ENCODE measurements around the gene ADAT2.
"Not testable (repeated sequence)": the region's sequence is repeated elsewhere in the genome, so short reads cannot be mapped to it uniquely, and the experiment has no call there.

The ADAT2 gene

DNA sequence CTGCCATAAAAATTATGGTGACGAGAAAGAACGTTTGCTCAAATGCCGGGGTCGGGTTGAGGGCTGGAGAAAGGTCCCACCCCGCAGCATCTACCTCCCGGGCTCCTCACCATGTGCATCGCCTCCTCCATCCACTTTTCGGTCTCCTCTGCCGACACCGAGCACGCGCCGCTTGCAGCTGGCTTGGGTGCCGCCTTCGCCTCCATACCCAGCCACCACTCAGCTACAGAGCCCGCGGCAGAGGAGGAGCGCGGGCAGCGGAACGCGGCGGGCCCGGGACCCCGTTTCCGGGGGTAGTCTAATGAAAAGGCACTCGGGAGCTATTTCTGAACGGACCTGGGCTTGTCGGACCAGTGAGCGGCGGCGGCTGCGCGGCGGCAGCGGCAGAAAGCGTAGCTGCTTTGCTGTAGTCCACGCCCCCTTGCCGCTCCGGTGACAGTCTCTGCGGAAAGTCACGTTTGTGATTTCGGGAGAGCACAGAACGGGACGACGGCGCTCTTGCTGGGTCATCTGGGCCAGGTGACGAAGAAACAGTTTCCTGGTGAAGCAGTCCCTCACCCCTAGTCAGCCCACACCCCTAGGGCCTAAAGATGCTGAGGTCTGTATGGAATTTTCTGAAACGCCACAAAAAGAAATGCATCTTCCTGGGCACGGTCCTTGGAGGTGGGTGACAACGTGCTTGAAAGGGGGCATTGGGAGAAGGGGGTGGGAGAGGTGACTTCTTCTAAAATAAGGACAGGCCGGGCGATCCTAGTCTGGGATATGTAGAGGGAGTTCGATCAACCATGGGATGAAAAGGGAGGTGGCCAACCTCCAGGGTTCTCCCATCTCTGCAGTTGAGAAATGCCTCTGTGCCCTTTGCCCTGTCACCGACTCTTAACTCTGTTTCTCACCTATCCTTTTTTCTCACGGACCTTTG lies at the start of gene ADAT2, which contains the start of gene PEX3:
Gene ADAT2 (minus strand): TSS at position 243 of the 919 bp plus-strand sequence. CDS start 37 bp downstream, at position 206.
Gene PEX3 (plus strand): TSS at position 353 of the 919 bp plus-strand sequence. CDS start 238 bp downstream, at position 591.
- peak; percentile 87 for DNase-seq (ENCODE audit: low spot score)

DNA sequence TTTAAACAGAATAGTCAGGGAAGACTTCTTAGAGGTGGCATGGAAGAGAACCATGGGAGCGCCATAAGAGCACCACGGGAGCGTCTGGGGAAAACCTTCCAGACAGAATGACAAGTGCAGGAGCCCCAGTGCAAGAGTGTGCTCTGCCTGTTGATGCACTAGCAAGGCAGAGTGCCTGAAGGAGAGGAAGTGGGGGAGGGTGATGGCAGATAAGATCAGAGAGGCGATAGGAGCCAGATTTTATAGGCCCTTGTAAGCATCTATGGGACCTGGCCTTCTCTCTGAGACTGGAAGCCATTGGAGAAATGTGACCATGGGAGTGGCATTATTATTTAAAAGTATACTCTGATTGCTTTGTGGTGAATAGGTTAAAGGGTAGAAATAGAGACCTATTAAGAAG lies 47.9 kb upstream of the ADAT2 start:
- DNase-seq (ENCODE audit: low spot score) = no peak

DNA sequence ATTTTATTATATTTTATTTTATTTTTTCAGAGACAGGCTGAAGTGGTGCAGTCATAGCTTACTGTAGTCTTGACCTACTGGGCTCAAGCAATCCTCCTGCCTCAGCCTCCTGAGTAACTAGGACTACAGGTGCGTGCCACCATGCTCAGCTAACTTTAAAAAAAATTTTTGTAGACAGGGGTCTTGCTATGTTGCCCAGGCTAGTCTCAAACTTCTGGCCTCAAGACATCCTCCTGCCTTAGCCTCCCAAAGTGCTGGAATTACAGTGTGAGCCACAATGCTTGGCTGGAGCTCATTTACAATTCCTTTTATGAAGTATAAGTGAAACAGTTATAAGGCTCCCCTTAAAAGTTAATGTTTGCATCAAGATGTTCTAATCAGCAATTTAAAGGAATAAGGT lies 46.5 kb upstream of the ADAT2 start:
- DNase-seq (ENCODE audit: low spot score) = no peak

DNA sequence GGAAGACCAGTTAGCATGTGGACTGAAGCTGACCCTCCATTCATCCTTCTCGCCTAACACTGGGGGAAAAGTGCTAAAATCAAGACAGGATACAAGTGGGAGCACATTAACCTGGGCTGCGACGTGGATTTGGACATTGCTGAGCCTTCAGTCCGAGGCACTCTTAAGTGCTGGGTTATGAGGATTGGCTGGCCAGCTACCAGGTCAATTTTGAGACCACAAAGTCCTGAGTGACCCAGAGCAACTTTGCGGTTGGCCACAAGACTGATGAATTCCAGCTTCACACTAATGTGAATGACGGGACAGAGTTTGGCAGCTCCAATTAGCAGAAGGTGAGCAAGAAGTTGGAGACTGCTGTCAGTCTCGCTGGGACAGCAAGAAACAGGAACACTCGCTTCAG lies 40.3 kb upstream of the ADAT2 start:
- DNase-seq (ENCODE audit: low spot score) = no peak

DNA sequence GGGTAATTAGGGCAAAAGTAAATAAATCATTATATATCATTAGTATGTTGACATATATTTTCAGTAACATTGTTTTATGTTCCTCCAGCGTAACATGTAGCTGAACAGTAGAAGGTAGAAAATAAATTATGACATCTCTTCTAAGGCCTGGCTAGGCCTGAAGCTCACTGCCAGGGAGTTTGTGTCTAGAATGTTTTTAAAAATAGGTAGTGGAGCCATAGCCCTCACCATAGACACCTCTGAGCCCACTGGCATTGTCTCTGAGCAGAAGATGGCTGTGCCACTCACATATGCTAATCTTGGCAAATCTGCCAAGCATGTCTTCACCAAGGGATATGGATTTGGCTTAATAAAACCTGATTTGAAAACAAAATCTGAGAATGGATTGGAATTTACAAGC lies 39.7 kb upstream of the ADAT2 start:
- no peak for DNase-seq (ENCODE audit: low spot score)

DNA sequence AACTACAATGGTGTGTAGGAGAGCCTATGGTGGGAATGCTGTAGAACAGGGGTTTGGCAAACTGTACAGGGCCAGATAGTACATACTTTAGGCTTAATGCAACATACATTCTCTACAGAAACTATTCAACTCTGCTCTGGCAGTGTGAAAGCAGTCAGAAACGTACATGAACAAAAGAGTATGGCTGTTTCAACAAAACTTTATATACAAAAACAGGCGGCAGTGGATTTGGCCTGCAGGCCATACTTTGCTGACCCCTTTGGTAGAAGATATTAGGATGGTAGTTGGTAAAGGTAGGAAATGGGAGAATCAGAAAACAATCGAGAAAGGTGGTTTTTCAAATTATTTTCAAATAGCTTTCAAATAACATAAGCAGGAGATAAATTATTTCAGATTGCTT lies 36.3 kb upstream of the ADAT2 start:
- DNase-seq (ENCODE audit: low spot score) = no peak

DNA sequence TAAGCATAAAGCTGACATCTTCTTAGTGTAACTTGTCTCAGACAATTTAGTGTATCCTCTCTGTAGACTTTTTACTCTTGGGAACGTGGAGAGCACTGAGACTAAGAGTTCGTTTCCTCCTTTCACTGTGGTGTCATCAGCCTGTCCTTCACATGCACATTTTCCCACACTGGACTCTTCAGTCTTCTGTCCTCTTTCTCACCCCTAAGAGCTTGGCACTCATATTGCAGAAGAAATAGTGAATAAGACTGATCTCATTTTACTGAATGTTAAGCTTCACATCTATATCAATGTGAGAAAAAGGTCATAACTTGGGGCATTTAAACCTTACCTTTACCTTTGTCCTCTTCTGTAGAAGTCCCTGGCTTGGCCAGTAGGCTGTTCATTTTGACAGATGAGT lies 35.5 kb upstream of the ADAT2 start:
- no peak for DNase-seq (ENCODE audit: low spot score)

DNA sequence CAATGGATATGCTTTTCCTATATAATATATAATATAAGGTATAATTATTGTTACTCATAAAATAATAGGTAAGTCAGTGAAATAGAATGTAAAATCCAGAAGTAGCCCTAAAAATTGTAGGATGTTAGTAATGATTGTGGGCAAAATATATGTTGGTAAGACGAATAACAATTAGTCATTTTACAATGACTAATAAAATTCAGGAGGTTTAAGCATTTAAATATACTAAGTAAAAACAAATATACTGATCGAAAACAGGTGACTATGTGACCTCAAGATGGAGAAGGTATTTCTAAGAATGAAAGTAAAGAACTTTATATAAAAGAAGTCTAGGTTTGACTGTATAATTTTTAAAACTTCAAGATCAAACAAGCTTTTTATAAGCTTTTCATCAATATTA lies 32.1 kb upstream of the ADAT2 start:
- no peak for DNase-seq (ENCODE audit: low spot score)

GRCh38 chr6:143478479-143479062 lies 28.1 kb upstream of the ADAT2 start:
- DNase-seq (ENCODE audit: low spot score) = no peak

- DNase-seq (ENCODE audit: low spot score) = no peak
Measured at GRCh38 chr6:143476545-143476944, 26.1 kb upstream of the ADAT2 start.

- DNase-seq (ENCODE audit: low spot score) = no peak
Measured at GRCh38 chr6:143471822-143472221, 21.3 kb upstream of the ADAT2 start.

DNA sequence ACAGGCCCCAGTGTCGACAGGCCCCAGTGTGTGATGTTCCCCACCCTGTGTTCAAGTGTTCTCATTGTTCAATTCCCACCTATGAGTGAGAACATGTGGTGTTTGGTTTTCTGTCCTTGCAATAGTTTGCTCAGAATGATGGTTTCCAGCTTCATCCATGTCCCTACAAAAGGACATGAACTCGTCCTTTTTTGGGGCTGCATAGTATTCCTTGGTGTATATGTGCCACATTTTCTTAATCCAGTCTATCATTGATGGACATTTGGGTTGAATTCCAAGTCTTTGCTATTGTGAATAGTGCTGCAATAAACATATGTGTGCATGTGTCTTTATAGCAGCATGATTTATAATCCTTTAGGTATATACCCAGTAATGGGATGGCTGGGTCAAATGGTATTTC lies 18.3 kb upstream of the ADAT2 start:
- not testable (repeated sequence) for DNase-seq (ENCODE audit: low spot score)

- DNase-seq (ENCODE audit: low spot score) = no peak
Measured at GRCh38 chr6:143468026-143468425, 17.5 kb upstream of the ADAT2 start.

- DNase-seq (ENCODE audit: low spot score) = no peak
Measured at GRCh38 chr6:143465546-143465945, 15.1 kb upstream of the ADAT2 start.

GRCh38 chr6:143457563-143458359 lies 7.3 kb upstream of the ADAT2 start:
- DNase-seq (ENCODE audit: low spot score) = peak; percentile 14

GRCh38 chr6:143451531-143451930 lies 1.0 kb upstream of the ADAT2 start:
- DNase-seq (ENCODE audit: low spot score) = no peak

- DNase-seq (ENCODE audit: low spot score) = peak; percentile 8
Measured at GRCh38 chr6:143449714-143450452, 612 bp downstream of the ADAT2 start.

DNA sequence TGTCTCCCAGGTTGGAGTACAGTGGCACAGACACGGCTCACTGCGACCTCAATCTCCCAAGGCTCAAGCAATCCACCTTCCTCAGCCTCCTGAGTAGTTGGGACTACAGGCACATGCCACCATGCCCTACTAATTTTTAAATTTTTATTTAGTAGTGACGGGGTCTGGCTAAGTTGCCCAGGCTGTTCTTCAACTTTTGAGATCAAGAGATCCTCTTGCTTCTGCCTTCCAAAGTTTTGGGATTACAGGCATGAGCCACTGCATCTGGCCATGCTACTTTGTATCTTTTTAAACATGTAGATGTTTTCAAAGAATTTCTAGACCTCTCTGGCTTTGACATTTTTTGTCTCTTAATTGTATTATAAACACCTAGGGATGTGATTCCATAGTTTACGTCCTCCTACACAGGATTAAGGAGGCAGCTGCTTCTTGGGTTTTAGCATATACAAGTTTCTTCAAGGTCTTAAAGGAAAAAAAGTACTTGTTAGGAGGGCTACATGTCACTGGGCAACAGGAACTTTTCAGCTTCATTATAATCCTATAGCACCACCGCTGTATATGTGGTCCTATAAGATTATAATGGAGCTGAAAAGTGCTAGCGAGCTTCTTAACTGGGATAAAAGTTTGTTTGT lies 1.3 kb downstream of the ADAT2 start:
- no peak for DNase-seq (ENCODE audit: low spot score)

DNA sequence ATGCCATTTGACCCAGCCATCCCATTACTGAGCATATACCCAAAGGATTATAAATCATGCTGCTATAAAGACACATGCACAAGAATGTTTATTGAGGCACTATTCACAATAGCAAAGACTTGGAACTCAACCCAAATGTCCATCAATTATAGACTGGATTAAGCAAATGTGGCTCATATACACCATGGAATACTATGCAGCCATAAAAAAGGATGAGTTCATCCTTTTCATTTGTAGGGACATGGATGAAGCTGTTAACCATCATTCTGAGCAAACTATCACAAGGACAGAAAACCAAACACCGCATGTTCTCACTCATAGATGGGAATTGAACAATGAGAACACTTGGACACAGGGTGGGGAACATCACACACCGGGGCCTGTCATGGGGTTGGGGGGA lies 2.6 kb downstream of the ADAT2 start:
- not testable (repeated sequence) for DNase-seq (ENCODE audit: low spot score)

DNA sequence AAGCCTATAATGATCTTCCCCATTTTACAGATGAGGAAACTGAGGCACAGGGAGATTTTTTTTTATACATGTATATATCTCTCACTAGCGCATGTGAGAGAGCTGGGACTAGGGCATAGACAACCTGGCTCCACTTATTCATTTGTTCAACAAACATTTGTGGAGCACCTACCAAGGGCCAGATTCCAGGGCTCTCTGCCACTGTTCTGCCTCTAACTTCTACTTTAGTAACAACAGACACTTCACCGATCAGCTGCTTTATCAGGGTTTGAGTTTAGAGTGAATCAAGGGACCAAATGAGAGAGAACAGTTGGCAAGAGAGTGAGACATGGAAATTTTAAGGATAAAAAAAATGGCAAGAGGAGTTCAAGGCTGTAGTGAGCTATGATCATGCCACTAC lies 7.4 kb downstream of the ADAT2 start:
- no peak for DNase-seq (ENCODE audit: low spot score)
